SK-MEL-5 (cell line): ENCODE results near the gene DAPK1. TPM values are rescaled to one million over a fixed set of nuclear protein-coding genes. Genes with fewer than 3 reads are reported as not detected.
"Not testable (repeated sequence)": the region's sequence is repeated elsewhere in the genome, so short reads cannot be mapped to it uniquely, and the experiment has no call there.

Experiments used
- DNase-seq: peaks from one replicate; pipeline ENCODE4 v3.0.0-alpha.2; 2016; ENCODE audit warnings: low read depth, low spot score
- in situ Hi-C: cut with HindIII; loops from 2 replicates; pipeline ENCODE4 v1.10.0; 2016; ENCODE audit warnings: low sequenced_read_pairs, high pct_unique_total_duplicates, low pct_unique_long_range_greater_than_20kb
- total RNA-seq: library from RNA; depleted of rRNA; stranded (reverse); fragments of >200 nt; shearing (Covaris generic); gene quantifications from 2 replicates; pipeline ENCODE4 v1.2.3, GENCODE V29; 2014

The DAPK1 gene
- total RNA-seq, 1 experiment from 2014 or later = 38.1 TPM

- no peak for DNase-seq
- in situ Hi-C loops = no loop called here
Observed at GRCh38 chr9:87492642-87493041, 5.0 kb upstream of the DAPK1 start.

DNA sequence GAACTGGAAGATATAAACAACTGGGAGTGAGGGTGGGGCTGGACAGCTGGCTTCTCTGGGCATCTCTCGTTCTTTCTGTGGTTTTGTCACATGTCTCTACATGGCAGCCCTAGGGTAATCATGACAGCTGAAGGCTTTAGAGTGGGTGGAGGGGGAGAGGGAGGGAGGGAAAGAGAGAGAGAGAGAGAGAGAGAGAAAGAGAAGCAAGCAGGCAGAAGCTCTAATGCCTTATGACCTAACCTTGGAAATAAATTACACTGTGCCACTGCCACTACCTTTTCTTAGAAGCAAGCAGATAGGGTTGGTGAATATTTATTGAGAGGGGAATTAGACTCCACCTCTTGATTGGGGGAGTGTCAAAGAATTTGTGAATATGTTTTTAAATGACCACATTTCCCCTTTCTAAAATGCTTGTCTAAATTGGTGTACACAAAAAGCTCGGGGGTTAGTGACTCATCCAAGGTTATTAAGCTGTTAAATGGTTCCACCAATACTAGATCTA lies 2.6 kb upstream of the DAPK1 start:
- DNase-seq = peak; percentile 91

GRCh38 chr9:87497080-87497603 lies 525 bp upstream of the DAPK1 start:
- in situ Hi-C loops = no loop called here
- DNase-seq = no peak

More for the DNA sequence above, 2.6 kb upstream of the DAPK1 start:
- in situ Hi-C loops = no loop called here

- in situ Hi-C loops = no loop called here
- peak; percentile 32 for DNase-seq
Observed at GRCh38 chr9:87498046-87498810, 561 bp downstream of the DAPK1 start.

DNA sequence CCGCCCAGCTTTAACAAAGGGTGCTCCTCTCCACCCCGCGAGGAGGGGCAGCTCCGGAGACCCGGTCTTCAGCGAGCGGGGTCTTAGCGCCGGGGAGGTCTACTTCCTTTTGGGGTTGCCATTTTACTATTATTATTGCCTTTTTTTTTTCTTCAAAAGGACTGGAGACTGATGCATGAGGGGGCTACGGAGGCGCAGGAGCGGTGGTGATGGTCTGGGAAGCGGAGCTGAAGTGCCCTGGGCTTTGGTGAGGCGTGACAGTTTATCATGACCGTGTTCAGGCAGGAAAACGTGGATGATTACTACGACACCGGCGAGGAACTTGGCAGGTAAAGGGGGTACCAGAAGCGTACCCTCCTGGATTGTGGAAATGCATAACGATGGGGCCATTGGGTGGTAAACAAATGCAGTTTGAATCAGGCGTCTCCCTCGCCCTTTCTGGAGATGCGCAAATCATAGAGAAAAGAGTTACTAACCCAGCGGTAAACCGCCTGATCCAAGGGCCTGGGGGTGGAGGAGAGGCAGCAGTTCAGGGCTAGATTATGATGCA lies 1.2 kb downstream of the DAPK1 start:
- in situ Hi-C loops = no loop called here
- peak; percentile 32 for DNase-seq

- no peak for DNase-seq
- in situ Hi-C loops = no loop called here
Observed at GRCh38 chr9:87499424-87500017, 1.9 kb downstream of the DAPK1 start.

GRCh38 chr9:87500491-87501270 lies 3.0 kb downstream of the DAPK1 start:
- in situ Hi-C loops = no loop called here
- DNase-seq = peak; percentile 50

DNA sequence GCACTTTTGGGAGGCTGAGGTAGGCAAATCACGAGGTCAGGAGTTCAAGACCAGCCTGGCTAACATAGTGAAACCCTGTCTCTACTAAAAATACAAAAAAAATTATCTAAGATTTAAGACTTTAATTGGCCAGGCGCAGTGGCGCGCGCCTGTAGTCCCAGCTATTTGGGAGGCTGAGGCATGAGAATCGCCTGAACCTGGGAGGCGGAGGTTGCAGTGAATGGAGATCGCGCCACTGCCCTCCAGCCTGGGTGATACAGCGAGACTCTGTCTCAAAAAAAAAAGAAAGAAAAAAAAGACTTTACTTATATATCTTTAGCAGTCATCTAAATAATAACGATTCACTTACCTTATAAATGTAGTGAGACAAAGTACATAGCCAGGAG lies 3.6 kb downstream of the DAPK1 start:
- DNase-seq, in situ Hi-C loops: not testable (repeated sequence)

DNA sequence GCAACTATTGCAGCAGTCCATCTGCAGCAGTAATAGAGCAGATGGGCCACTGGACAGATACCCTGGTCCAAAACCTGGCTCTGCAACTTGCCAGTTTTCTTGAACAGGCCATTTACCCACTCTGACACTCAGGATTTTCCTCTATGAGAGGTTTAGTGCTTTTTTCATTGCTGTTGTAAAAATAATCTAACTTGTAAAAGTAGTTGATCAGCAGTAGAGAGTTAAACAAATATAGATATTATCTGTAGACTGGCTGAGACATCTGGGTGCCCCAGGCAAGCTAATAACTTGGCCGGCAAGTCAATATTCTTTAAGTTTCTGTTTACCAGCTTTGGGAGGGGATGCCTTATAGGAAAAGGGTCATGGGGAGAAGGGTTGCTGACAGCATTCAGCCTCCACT lies 4.1 kb downstream of the DAPK1 start:
- in situ Hi-C loops = no loop called here

GRCh38 chr9:87502391-87503221 lies 4.9 kb downstream of the DAPK1 start:
- in situ Hi-C loops = no loop called here
- DNase-seq = no peak

More for the DNA sequence above, 4.1 kb downstream of the DAPK1 start:
- DNase-seq = no peak

DNA sequence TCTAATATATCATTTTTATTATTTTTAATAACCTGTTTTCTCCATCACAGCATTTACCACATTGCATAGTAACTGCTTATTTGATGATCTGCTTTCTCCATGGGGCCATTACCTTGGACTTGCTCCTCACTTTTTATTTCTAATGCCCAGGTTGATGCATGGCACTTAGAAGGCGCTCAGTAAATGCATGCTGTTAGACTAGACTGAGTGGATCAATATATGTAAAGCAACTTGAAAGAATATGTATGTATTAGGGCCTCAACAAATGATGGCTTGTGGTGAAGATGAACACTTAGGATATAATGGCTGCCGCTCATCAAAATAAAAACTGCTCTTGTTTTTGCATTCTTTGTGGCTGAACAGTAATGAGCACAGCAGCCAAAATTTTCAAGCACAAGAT lies 5.8 kb downstream of the DAPK1 start:
- in situ Hi-C loops = no loop called here
- no peak for DNase-seq

- in situ Hi-C loops = no loop called here
- DNase-seq = no peak
Observed at GRCh38 chr9:87503927-87504326, 6.3 kb downstream of the DAPK1 start.

GRCh38 chr9:87504938-87505337 lies 7.3 kb downstream of the DAPK1 start:
- in situ Hi-C loops = no loop called here
- no peak for DNase-seq

GRCh38 chr9:87505869-87506678 lies 8.4 kb downstream of the DAPK1 start:
- in situ Hi-C loops = no loop called here
- DNase-seq = no peak

DNA sequence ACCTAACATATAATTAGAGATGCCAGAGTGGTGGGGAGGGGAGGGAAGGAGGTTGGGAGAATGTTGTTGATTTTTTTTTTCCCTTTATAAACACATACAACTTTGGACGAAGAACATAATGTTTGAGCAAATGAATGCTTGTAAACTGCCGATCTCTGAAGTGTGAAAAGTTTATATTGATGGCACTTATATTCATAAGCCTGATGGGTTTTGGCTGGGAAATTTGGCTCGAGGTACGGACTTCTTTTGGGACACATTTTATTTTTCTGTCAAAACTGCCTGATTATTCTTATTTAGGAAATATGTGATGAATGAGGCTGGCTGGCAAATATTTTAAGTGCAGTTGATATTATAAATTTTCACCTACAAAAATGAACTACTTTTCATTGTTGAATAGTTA lies 9.9 kb downstream of the DAPK1 start:
- no peak for DNase-seq
- in situ Hi-C loops = no loop called here

DNA sequence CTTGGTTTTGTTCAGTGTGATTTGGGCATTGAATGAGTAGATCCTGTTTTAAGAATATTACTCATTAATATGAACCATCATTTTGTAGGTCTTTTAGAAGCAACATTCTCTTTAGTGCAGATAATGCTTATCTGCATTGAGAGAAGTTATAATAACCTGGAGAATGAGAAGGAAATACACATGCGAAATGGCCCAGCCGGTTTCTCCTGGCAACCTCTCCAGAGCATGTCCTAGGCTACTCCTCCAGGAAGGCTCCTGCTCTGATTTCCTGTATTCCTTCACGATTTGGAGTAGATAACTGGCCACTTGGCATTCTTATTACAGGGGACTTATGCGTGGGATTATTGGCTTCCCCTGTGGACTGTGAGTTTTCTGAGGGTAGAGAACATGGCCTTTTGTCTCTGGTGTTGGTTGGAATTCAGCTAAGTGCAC lies 12.6 kb downstream of the DAPK1 start:
- DNase-seq = no peak
- in situ Hi-C loops = no loop called here
